GM12874 (cell line): ENCODE results near the gene TMCC3.

Experiments
- CTCF ChIP-seq: IDR thresholded peaks from 2 replicates; pipeline ENCODE4 v1.5.1; 2011; ENCODE audit warnings: low read depth, mild to moderate bottlenecking, control low read depth, low read length, moderate library complexity; ENCODE audit not compliant: insufficient read depth

Gene TMCC3

DNA sequence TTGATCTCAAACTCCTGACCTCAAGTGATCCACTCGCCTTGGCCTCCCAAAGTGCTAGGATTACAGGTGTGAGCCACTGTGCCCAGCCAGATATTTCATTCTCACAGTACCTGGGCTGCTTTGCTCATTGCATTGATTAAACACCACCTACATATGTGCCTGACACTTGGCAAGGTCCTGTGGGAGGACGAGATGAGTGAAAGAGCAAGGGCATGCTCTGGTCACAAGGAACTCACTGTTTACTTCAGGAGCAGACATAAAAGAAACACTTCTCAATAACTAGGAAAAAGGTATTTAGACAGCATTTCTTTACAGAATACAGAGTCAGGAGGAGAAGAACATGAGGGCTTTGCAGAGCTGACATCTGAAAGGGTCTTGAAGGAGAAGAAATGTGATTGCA is 91.7 kb downstream of the TMCC3 start:
- no peak for TF ChIP-seq CTCF

DNA sequence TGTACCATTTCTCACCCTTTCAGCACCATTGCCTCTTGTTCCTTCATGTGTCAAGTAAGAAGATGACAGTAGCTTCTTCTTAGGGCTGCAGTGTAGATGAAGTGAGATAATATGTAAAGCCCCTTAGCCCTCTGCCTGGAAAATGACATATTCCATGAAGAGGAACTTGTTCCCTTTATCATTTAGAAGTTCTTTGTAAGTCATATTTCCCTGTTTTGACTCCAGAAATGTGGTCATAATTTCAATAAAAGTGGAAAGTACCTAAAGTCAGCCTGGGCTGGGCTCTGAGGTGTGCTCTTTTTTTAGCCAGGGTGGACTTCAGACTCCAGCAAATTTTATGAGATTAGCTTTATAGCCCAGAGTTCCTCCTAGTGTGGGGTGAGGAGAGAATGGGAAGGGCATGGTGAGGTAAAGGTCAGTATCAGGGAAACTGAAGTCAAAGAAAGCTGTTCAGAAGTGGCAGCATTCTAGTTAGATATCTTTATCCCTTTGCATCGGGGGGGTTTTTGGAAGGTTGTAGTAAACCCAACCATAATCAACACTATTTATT is 92.5 kb downstream of the TMCC3 start:
- no peak for TF ChIP-seq CTCF

GRCh38 chr12:94555687-94556086 is 94.7 kb downstream of the TMCC3 start:
- TF ChIP-seq CTCF = no peak

DNA sequence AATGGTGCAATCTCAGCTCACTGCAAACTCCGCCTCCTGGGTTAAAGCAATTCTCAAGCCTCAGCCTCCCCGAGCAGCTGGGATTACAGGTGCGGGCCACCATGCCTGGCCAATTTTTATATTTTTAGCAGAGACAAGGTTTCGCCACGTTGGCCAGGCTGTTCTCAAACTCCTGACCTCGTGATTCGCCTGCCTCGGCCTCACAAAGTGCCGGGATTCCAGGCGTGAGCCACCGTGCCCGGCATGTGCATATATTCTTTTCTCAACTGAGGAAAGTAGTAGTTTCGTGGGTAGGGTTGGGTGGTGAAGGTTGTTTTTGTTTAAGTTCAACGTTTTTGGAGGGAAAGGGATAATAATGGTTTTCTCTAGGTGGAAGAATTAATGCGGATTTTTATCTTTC is 96.5 kb downstream of the TMCC3 start:
- TF ChIP-seq CTCF = no peak

DNA sequence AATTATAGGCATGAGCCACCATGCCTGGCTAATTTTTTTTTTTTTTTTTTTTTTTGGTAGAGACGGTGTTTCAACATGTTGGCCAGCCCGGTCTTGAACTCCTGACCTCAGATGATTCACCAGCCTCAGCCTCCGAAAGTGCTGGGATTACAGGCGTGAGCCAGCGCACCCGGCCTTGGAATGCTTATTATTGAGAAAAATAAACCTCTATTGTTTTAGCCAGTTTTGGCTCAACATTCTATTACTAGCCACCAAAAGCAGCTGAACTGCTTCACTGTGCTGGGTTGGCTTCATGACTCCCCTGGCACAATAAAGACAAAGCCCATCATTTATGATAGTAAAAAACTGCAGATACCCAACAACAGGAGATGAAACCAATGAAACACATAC is 97.2 kb downstream of the TMCC3 start:
- TF ChIP-seq CTCF = no peak

- TF ChIP-seq CTCF = no peak
Measured at GRCh38 chr12:94551810-94552209, 98.5 kb downstream of the TMCC3 start.

DNA sequence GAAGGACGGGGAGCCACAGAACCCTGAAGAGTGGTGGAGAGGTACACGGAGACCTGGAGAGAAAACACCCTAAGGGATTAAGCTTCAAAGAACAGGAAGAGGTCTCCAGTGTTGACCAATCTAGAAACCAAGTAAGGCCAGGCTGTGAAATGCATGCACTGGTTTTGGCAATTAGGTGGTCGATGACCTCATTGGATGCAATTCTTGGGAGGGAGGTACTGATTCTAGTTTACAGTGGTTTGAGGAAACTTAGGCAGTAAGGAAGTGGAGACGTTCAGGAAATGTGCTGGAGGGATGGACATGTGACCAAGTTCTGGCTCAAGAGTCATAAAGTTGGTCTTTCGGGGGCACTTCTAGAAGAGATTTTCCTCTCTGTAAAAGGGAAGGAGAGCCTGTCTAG is 99.4 kb downstream of the TMCC3 start:
- no peak for TF ChIP-seq CTCF
